ENCODE data around the gene LRRC45. TPM values are rescaled to one million over a fixed set of nuclear protein-coding genes. Genes with fewer than 3 reads are reported as not detected.

The LRRC45 gene
- total and polyA plus RNA-seq, 2 donors (not counting 3 experiments of a cell fraction or from before 2014, with no cell fraction given): 7.6 to 22.9 TPM

DNA sequence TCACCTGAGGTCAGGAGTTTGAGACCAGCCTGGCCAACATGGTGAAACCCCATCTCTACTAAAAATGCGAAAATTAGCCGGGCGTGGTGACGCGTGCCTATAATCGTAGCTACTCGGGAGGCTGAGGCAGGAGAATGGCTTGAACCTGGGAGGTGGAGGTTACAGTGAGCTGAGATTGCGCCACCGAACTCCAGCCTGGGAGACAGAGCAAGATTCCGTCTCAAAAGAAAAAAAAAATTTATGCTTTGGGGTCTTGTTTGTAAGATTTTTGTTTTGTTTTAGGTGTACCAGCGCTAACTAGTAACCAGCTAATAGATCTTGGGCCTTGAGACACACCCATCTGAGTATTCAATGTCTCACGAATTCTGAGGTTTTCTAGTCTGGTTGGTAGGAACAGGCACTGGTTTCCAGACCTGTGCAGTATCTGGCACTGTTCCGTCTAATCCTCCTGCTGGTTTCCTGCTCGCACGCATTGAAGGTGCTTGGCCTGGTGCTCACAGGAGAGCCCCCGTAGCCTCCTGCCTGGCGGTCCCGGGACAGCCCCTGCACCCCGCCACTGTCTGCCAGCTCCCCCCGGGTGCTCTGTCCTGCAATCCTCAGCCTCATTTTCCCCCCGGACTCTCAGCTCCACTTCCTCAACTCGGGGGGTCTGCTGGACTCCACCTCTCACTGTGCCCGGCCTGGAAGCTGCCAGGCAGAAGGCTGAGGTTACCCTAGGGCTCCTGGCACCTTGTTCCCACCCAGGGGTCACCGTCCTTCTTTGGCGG is 53.1 kb downstream of the LRRC45 start:
- BruUV-seq (replicated peaks): no TSS peak
- H3K27ac ChIP-seq (ENCODE audit: insufficient read depth, low read depth, low read length): no peak overlapping the region
- no peaks in the 10 kb centered on the region for H3K9me3 ChIP-seq (replicated peaks; ENCODE audit: control insufficient read depth, insufficient read depth, low read length)
- ChIA-PET CTCF (interaction anchor here (0.7 to 1.7 kb wide), 2 partner anchors 46 kb away, joined by 3 to 4 read pairs; no protein-coding TSS in a partner anchor), POLR2A (no interaction called here)
- no peak overlapping the region for H2AFZ ChIP-seq (ENCODE audit: low read depth, low read length)
- H3K79me2 ChIP-seq (ENCODE audit: control insufficient read depth, insufficient read depth, low read length): no peaks in the 10 kb centered on the region
- DNase-seq (ENCODE audit: low read depth, low spot score) (no peak), FAIRE-seq (no peak)
- no peaks in the 10 kb centered on the region for H3K4me1 ChIP-seq (ENCODE audit: control insufficient read depth, extremely low read depth, insufficient read depth, low read length)
- H3K9ac ChIP-seq (replicated peaks; ENCODE audit: extremely low read depth, insufficient read depth, low read length): no peak overlapping the region
- dilution Hi-C loops (cut with MboI; ENCODE audit: extremely low pct_ligation_motif_present, low sequenced_read_pairs): no loop called here
- TF ChIP-seq POLR2AphosphoS5 (IDR thresholded peaks at IDR 0.05; ENCODE audit: insufficient read depth, low read depth, low read length) (no peak), FOS (IDR thresholded peaks at IDR 0.05; ENCODE audit: borderline replicate concordance, insufficient read depth, low read length) (no peak), MYC (IDR thresholded peaks at IDR 0.05; ENCODE audit: low read depth, low read length) (no peak), GATA2 (IDR thresholded peaks at IDR 0.05; ENCODE audit: insufficient read depth, insufficient read length, low read depth, low read length) (no peak), JUN (IDR thresholded peaks at IDR 0.05; ENCODE audit: borderline replicate concordance, insufficient read depth, insufficient read length, low read depth) (no peak), EZH2 (IDR thresholded peaks at IDR 0.05; ENCODE audit: borderline replicate concordance, low read depth, low read length, severe bottlenecking) (no peak), POLR2A (IDR thresholded peaks at IDR 0.05; ENCODE audit: low read depth, low read length) (no peak)
- TF ChIP-seq, protein P1, sequence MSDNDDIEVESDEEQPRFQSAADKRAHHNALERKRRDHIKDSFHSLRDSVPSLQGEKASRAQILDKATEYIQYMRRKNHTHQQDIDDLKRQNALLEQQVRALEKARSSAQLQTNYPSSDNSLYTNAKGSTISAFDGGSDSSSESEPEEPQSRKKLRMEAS (IDR thresholded peaks at IDR 0.05; ENCODE audit: insufficient read depth, insufficient read length): no peak
- TF ChIP-seq, protein P2, sequence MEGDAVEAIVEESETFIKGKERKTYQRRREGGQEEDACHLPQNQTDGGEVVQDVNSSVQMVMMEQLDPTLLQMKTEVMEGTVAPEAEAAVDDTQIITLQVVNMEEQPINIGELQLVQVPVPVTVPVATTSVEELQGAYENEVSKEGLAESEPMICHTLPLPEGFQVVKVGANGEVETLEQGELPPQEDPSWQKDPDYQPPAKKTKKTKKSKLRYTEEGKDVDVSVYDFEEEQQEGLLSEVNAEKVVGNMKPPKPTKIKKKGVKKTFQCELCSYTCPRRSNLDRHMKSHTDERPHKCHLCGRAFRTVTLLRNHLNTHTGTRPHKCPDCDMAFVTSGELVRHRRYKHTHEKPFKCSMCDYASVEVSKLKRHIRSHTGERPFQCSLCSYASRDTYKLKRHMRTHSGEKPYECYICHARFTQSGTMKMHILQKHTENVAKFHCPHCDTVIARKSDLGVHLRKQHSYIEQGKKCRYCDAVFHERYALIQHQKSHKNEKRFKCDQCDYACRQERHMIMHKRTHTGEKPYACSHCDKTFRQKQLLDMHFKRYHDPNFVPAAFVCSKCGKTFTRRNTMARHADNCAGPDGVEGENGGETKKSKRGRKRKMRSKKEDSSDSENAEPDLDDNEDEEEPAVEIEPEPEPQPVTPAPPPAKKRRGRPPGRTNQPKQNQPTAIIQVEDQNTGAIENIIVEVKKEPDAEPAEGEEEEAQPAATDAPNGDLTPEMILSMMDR (IDR thresholded peaks at IDR 0.05; ENCODE audit: extremely low read depth in 1 of 2, insufficient read depth in 1 of 2, low read depth in 1 of 2, low read length in 2 of 2): no peak
- peaks cover 12 to 20% of the 10 kb centered on the region in 2 experiments for H3K36me3 ChIP-seq (ENCODE audit: control insufficient read depth in 2 of 2, extremely low read depth in 1 of 2, insufficient read depth in 2 of 2, low read length in 2 of 2)
- H3K9me1 ChIP-seq (replicated peaks; ENCODE audit: control insufficient read depth, extremely low read depth, insufficient read depth, low read length): no peaks in the 10 kb centered on the region
- intact Hi-C loops (cut with micrococcal nuclease): no loop called here
- no peak overlapping the region for H3K4me2 ChIP-seq (ENCODE audit: insufficient read depth, low read length)
- no peaks in the 10 kb centered on the region for H4K20me1 ChIP-seq (replicated peaks; ENCODE audit: control insufficient read depth, extremely low read depth, insufficient read depth, low read length)
- H3K27me3 ChIP-seq (ENCODE audit: control insufficient read depth in 2 of 2, insufficient read depth in 2 of 2, low read length in 2 of 2): no peaks in the 10 kb centered on the region
- H3K4me3 ChIP-seq (replicated peaks in 1 of 3; ENCODE audit: insufficient read depth in 1 of 3, low read depth in 1 of 3, low read length in 3 of 3): no peak overlapping the region

Measured in endothelial cell of umbilical vein (primary cell).